ENCODE results near the gene CASP9. TPM values are rescaled to one million over a fixed set of nuclear protein-coding genes. Genes with fewer than 3 reads are reported as not detected.

Gene CASP9
- total and polyA plus RNA-seq, 2 of the 13 experiments (the other 11 are each of a cell fraction or from before 2014, with no cell fraction given): 8.5 to 11.5 TPM

DNA sequence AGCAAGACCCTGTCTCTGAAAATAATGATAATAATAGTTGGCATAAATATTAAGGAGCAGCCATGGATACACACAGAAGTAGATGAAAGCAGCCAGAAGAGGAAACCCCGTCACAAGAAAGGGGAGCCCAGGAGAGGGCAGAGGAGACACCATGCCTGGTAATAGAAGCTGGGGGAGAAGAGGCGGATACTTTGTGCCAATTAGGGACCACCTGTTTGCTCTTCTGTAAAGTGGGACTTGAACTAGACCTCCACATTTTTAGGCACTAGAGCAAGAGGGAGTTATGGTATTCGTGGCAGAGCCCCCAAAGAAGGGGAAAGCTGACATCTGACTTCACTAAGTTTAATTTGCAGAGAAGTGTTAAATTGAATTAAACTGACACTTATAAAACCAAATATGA lies 35.6 kb downstream of the CASP9 start:
- no TSS peak for BruUV-seq (replicated peaks)
- H3K9me3 ChIP-seq (ENCODE audit: low read length): no peaks in the 10 kb centered on the region
- no peaks in the 10 kb centered on the region for H4K20me1 ChIP-seq (ENCODE audit: insufficient read depth, low read length)
- H3K27me3 ChIP-seq (ENCODE audit: control insufficient read depth in 1 of 2, insufficient read depth in 2 of 2, low read length in 2 of 2): no peaks in the 10 kb centered on the region
- ChIA-PET CTCF (ENCODE audit: low intra/inter-chr PET ratio, low total read pairs) (no interaction called here), POLR2A (no interaction called here)
- ATAC-seq (no peak), DNase-seq (ENCODE audit: low spot score) (no peak), FAIRE-seq (no peak)
- no peak overlapping the region for H3K4me2 ChIP-seq (ENCODE audit: low read depth, low read length)
- in situ Hi-C loops (cut with HindIII; ENCODE audit: extremely low pct_ligation_motif_present, low pct_unique_long_range_greater_than_20kb) (no loop called here), intact Hi-C loops (cut with micrococcal nuclease; ENCODE audit: unreplicated experiment) (no loop called here)
- no peak overlapping the region for H3K9ac ChIP-seq (ENCODE audit: insufficient read depth, low read depth, low read length)
- H3K79me2 ChIP-seq (ENCODE audit: insufficient read depth, low read length): no peaks in the 10 kb centered on the region
- no peak overlapping the region for H3K4me3 ChIP-seq (replicated peaks in 1 of 3; ENCODE audit: insufficient read depth in 1 of 3, low read depth in 2 of 3, low read length in 3 of 3)
- H3K36me3 ChIP-seq (replicated peaks in 1 of 2; ENCODE audit: control insufficient read depth in 1 of 2, insufficient read depth in 2 of 2, low read length in 2 of 2): peaks cover 3 to 6% of the 10 kb centered on the region in 2 experiments; a peak in 1 of 5 replicates
- TF ChIP-seq TCF7 (IDR thresholded peaks at IDR 0.05; ENCODE audit: low read depth) (no peak), ZNF766 (CRISPR knock-in tag; IDR thresholded peaks at IDR 0.05; ENCODE audit: borderline replicate concordance) (no peak), ZNF780A (CRISPR knock-in tag; IDR thresholded peaks at IDR 0.05) (no peak), CBFB (CRISPR knock-in tag; IDR thresholded peaks at IDR 0.05) (no peak), CCDC6 (CRISPR knock-in tag; IDR thresholded peaks at IDR 0.05) (no peak), SAFB2 (CRISPR knock-in tag; IDR thresholded peaks at IDR 0.05; ENCODE audit: borderline replicate concordance, low read depth) (no peak), ZNF101 (CRISPR knock-in tag; IDR thresholded peaks at IDR 0.05; ENCODE audit: borderline replicate concordance, low read depth) (no peak), ZKSCAN1 (IDR thresholded peaks at IDR 0.05; ENCODE audit: low read length) (no peak), KLF9 (CRISPR knock-in tag; IDR thresholded peaks at IDR 0.05; ENCODE audit: low read depth) (no peak), CHCHD3 (CRISPR knock-in tag; IDR thresholded peaks at IDR 0.05) (no peak), AGO2 (optimal IDR thresholded peaks at IDR 0.05; ENCODE audit: low read depth, low read length) (no peak), MTF2 (CRISPR knock-in tag; IDR thresholded peaks at IDR 0.05; ENCODE audit: borderline replicate concordance) (no peak)
- TF ChIP-seq, protein P1, sequence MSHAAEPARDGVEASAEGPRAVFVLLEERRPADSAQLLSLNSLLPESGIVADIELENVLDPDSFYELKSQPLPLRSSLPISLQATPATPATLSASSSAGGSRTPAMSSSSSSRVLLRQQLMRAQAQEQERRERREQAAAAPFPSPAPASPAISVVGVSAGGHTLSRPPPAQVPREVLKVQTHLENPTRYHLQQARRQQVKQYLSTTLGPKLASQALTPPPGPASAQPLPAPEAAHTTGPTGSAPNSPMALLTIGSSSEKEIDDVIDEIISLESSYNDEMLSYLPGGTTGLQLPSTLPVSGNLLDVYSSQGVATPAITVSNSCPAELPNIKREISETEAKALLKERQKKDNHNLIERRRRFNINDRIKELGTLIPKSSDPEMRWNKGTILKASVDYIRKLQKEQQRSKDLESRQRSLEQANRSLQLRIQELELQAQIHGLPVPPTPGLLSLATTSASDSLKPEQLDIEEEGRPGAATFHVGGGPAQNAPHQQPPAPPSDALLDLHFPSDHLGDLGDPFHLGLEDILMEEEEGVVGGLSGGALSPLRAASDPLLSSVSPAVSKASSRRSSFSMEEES (CRISPR knock-in tag; IDR thresholded peaks at IDR 0.05): no peak
- TF ChIP-seq, protein P2, sequence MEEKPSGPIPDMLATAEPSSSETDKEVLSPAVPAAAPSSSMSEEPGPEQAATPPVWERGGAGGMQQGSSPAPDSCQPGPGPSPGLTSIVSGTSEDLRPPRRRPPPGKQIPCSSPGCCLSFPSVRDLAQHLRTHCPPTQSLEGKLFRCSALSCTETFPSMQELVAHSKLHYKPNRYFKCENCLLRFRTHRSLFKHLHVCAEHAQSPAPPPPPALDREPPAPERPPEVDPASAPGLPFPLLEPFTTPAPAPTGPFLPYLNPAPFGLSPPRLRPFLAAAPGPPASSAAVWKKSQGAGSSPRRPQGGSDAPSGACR (CRISPR knock-in tag; IDR thresholded peaks at IDR 0.05): no peak
- TF ChIP-seq, protein P3, sequence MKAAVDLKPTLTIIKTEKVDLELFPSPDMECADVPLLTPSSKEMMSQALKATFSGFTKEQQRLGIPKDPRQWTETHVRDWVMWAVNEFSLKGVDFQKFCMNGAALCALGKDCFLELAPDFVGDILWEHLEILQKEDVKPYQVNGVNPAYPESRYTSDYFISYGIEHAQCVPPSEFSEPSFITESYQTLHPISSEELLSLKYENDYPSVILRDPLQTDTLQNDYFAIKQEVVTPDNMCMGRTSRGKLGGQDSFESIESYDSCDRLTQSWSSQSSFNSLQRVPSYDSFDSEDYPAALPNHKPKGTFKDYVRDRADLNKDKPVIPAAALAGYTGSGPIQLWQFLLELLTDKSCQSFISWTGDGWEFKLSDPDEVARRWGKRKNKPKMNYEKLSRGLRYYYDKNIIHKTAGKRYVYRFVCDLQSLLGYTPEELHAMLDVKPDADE (CRISPR knock-in tag; IDR thresholded peaks at IDR 0.05): no peak
- TF ChIP-seq, protein P4, sequence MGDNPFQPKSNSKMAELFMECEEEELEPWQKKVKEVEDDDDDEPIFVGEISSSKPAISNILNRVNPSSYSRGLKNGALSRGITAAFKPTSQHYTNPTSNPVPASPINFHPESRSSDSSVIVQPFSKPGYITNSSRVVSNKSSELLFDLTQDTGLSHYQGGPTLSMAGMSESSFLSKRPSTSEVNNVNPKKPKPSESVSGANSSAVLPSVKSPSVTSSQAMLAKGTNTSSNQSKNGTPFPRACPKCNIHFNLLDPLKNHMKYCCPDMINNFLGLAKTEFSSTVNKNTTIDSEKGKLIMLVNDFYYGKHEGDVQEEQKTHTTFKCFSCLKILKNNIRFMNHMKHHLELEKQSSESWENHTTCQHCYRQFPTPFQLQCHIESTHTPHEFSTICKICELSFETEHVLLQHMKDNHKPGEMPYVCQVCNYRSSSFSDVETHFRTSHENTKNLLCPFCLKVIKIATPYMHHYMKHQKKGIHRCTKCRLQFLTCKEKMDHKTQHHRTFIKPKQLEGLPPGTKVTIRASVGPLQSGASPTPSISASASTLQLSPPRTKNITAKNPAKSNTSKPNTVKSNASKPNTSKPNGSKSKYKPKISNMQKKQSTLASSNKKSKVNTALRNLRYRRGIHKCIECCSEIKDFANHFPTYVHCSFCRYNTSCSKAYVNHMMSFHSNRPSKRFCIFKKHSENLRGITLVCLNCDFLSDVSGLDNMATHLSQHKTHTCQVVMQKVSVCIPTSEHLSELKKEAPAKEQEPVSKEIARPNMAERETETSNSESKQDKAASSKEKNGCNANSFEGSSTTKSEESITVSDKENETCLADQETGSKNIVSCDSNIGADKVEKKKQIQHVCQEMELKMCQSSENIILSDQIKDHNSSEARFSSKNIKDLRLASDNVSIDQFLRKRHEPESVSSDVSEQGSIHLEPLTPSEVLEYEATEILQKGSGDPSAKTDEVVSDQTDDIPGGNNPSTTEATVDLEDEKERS (CRISPR knock-in tag; IDR thresholded peaks at IDR 0.05): no peak
- TF ChIP-seq, protein P5, sequence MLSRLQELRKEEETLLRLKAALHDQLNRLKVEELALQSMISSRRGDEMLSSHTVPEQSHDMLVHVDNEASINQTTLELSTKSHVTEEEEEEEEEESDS (CRISPR knock-in tag; IDR thresholded peaks at IDR 0.05; ENCODE audit: borderline replicate concordance): no peak
- TF ChIP-seq, protein P6, sequence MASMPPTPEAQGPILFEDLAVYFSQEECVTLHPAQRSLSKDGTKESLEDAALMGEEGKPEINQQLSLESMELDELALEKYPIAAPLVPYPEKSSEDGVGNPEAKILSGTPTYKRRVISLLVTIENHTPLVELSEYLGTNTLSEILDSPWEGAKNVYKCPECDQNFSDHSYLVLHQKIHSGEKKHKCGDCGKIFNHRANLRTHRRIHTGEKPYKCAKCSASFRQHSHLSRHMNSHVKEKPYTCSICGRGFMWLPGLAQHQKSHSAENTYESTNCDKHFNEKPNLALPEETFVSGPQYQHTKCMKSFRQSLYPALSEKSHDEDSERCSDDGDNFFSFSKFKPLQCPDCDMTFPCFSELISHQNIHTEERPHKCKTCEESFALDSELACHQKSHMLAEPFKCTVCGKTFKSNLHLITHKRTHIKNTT (CRISPR knock-in tag; IDR thresholded peaks at IDR 0.05): no peak
- no peak overlapping the region for H2AFZ ChIP-seq (ENCODE audit: low read length)
- WGBS (ENCODE audit: low lambda C conversion rate): 88% methylated on average over 3 of the region's 3 CpGs
- H3K27ac ChIP-seq (ENCODE audit: extremely low read length, insufficient read depth, low read length): no peak overlapping the region
- no peaks in the 10 kb centered on the region for H3K4me1 ChIP-seq (ENCODE audit: insufficient read depth, low read length)

All from HepG2 (cell line).